Esophagus (tissue), 2 donors: ENCODE measurements around the gene SIGLEC7. TPM values are rescaled to one million over a fixed set of nuclear protein-coding genes. Genes with fewer than 3 reads are reported as not detected.
"Not testable (repeated sequence)": the region's sequence is repeated elsewhere in the genome, so short reads cannot be mapped to it uniquely, and the experiment has no call there.

Source experiments
- H3K27ac ChIP-seq, 2 donors: one replicate each; pipeline ENCODE4 v1.5.1; 2013; ENCODE audit warnings: low read depth in 2 of 2, mild to moderate bottlenecking in 2 of 2, inconsistent platforms in 1 of 2, low read length in 1 of 2, moderate library complexity in 1 of 2
- H3K27me3 ChIP-seq, 2 donors: one replicate each; pipeline ENCODE4 v1.6.1; 2013; ENCODE audit warnings: low read length in 2 of 2, control low read depth in 1 of 2, mild to moderate bottlenecking in 1 of 2; ENCODE audit not compliant: insufficient read depth in 2 of 2, control insufficient read depth in 1 of 2
- H3K36me3 ChIP-seq, 2 donors: one replicate each; pipeline ENCODE4 v1.6.1; 2013; ENCODE audit warnings: low read length in 1 of 2; ENCODE audit not compliant: control insufficient read depth in 2 of 2, insufficient read depth in 2 of 2
- H3K4me1 ChIP-seq, 2 donors: one replicate each; pipeline ENCODE4 v1.6.1; 2013; ENCODE audit warnings: low read length in 1 of 2; ENCODE audit not compliant: control insufficient read depth in 2 of 2, insufficient read depth in 2 of 2
- H3K4me3 ChIP-seq, 2 donors: one replicate each; pipeline ENCODE4 v1.5.1; 2013; ENCODE audit warnings: low read length in 2 of 2, mild to moderate bottlenecking in 2 of 2, low read depth in 1 of 2, moderate library complexity in 1 of 2
- H3K9me3 ChIP-seq, 2 donors: one replicate each; pipeline ENCODE4 v1.6.1; 2013; ENCODE audit warnings: mild to moderate bottlenecking in 2 of 2, low read depth in 1 of 2, low read length in 1 of 2, moderate library complexity in 1 of 2; ENCODE audit not compliant: control insufficient read depth in 2 of 2, insufficient read depth in 1 of 2
- WGBS, 2 donors: extraction: QIAGEN DNeasy Blood & Tissue Kit; methylation state at CpG; one replicate each; pipeline ENCODE4 v1.1.7; 2013; 5-methylcytosine and 5-hydroxymethylcytosine counted together
- polyA plus RNA-seq, 2 donors: library from polyadenylated mRNA; stranded (reverse); fragments of 200-250 nt; gene quantifications; one replicate each; pipeline ENCODE4 v1.2.3, GENCODE V29; 2013
- donor health status: healthy with polysubstance abuse.
- donor health status: Bipolar disorder and iron deficiency.

The SIGLEC7 gene
- polyA plus RNA-seq, 2 donors: 0.12 to 0.18 TPM

DNA sequence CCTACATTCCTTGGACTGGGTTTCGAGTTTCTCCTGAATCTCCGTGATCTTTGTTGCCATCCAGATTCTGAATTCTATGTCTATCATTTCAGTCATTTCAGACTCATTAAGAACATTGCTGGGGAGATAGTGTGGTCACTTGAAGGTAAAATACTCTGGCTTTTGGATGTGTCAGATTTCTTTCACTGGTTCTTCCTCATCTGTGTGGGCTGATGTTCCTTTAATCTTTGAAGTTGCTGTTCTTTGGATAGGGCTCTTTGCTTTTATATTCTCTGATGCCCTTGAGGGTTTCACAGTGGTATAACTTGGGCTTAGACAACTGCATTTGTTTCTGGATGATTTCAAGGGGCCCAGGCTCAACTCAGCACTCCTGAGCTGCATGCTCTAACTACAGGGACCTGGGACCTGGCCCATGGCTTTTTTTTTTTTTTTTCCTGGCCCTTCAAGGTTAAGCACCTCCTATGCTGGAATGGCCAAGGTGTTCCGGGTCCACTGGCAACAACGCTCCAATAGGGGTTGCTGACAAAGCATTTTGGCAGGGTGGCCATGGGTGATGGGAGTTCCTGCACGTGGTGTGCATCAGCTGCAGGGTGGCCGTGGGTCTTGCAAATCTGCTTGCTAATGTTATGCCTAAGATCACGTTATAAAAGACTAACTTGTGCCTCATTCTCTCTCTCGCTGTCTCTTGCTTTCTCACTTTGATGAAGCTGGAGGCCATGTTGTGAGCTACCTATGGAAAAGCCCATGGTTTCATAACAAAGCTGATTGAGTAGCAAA lies 5.9 kb upstream of the SIGLEC7 start:
- Histone ChIP-seq H3K27me3 (no peaks in the 10 kb centered on the region), H3K36me3 (no peaks in the 10 kb centered on the region), H3K4me1 (no peaks in the 10 kb centered on the region), H3K9me3 (no peaks in the 10 kb centered on the region), H3K27ac (no peak overlapping the region), H3K4me3 (no peak overlapping the region)
- WGBS, 2 donors: 78 to 83% methylated on average over 8 of the region's 8 CpGs

DNA sequence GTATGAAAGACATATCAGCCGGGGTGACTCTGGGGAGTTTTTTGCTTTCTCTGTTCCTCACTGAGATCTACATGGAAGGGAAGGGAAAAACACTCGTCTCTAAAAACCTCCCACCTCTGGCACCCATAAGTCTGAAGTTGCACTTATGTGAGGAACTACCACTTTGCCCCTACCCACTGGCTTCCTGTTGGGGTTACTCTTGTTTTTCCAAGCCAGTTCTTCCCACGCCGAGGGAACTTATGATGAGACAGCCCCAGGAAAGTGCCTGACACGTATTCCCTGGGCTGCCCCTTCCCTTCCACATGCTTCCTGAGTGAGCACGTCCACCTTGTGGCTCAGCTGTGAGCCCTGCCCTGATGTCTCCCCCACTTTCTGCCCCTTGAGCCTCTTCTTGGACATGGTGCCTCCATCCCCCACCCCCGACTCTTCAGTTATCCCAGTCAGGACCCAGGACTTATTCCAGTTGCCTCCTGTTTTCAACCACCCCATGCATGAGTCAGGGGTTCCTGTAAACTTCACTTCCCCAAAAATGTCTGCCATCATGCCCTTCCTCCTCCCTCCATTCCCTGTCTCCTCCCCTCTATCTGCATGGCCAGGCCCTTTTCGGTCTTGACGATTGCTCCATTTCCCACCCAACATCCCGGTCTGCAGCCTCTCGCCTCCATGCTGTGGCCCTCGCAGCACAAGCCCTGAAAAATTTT lies 5.1 kb upstream of the SIGLEC7 start:
- 65 to 69% methylated on average over 12 of the region's 12 CpGs for WGBS, 2 donors
- peak overlapping the region in 1 of 2 donors; percentile 29 for H3K27ac ChIP-seq
- no peaks in the 10 kb centered on the region for H3K9me3 ChIP-seq
- H3K27me3 ChIP-seq: no peaks in the 10 kb centered on the region
- H3K4me1 ChIP-seq: no peaks in the 10 kb centered on the region
- no peak overlapping the region for H3K4me3 ChIP-seq
- no peaks in the 10 kb centered on the region for H3K36me3 ChIP-seq

DNA sequence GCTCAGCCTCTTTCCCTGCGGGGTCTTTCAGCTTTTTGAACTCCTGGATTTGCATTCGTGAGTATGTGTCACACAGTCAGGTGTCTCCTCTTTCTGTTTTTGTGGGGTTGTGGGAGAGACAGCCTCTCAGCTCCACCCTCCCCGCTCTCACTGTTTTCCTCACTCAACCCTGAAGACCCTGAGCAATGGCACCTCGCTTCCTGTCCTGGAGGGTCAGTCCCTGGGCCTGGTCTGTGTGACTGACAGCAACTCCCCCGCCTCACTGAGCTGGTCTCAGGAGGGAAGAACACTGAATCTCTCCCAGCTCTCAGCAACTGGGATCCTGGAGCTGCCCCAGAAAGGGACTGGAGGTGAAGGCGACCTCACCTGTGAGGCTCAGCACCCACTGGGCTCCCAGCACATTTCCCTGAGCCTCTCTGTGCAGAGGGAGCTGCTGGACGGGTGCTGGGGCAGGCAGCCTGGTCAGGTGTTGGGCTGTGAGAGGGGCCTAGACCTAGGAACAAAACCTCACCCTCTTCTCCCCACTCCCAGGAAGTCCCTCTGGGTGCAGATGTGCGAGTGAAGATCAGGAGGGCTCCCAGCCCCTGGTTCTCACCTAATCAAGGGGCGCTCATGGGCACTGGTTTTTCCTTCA lies 4.2 kb upstream of the SIGLEC7 start:
- H3K36me3 ChIP-seq: no peaks in the 10 kb centered on the region
- H3K27me3 ChIP-seq: no peaks in the 10 kb centered on the region
- no peak overlapping the region for H3K27ac ChIP-seq
- WGBS, 2 donors: 69 to 79% methylated on average over 9 of the region's 9 CpGs
- no peaks in the 10 kb centered on the region for H3K4me1 ChIP-seq
- no peaks in the 10 kb centered on the region for H3K9me3 ChIP-seq
- no peak overlapping the region for H3K4me3 ChIP-seq

DNA sequence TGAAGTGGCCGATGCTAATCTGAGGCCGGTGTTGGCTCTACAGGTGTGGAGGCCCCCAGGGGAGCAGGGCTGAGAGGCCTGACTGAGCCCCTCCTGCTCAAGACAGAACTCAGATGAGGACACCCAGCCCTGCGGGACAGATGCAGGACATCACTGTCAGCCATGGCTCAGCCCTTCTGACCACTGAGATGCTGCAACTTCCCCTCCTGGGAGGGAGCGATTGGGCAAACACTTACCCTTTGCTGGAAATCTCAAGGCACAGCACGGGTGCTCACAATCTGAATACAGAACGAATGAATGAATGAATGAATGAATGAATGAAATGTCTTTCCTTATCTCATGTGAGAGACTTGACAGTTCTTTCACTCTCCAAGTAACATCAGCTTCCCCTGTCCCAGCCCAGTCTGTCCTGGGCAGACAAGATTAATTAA lies 3.5 kb upstream of the SIGLEC7 start:
- H3K27me3 ChIP-seq: no peaks in the 10 kb centered on the region
- no peak overlapping the region for H3K4me3 ChIP-seq
- H3K9me3 ChIP-seq: no peaks in the 10 kb centered on the region
- 58 to 65% methylated on average over 6 of the region's 6 CpGs for WGBS, 2 donors
- no peaks in the 10 kb centered on the region for H3K36me3 ChIP-seq
- no peaks in the 10 kb centered on the region for H3K4me1 ChIP-seq
- H3K27ac ChIP-seq: no peak overlapping the region

DNA sequence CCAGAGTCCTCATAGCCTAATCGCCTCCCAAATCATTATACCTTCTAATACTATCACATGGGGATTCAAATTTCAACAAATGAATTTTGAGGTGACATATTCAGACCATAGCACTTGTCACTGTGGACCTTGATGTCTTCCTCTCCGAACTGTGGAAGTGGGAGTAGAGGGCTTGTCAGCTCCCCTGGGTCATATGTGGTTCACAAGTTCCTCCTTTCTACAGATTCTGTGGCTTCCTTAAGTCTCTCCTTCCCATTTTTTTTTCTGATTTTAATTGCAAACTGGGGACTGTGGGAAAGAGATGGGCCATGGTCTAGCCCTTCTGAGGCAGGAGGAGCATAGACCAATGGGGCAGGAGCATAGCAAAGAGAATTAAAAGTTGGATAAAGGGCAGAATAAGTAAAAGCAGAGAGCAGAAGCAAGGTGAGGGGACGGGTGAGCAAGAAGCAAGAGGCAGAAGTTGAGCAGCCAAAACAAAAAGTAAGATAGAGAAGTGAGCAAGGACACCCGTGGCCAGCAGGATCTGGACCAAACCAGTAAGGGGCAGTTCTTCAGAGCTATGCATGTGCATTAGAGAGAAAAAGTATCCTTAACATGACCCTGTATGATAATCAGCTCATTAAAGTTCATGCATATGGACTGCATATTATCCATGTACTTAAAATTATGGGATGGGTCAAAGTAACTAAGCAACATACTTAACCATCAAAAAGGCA lies 2.6 kb upstream of the SIGLEC7 start:
- no peaks in the 10 kb centered on the region for H3K36me3 ChIP-seq
- H3K9me3 ChIP-seq: no peaks in the 10 kb centered on the region
- no peak overlapping the region for H3K27ac ChIP-seq
- no peak overlapping the region for H3K4me3 ChIP-seq
- no peaks in the 10 kb centered on the region for H3K27me3 ChIP-seq
- 63 to 71% methylated on average over 4 of the region's 4 CpGs for WGBS, 2 donors
- no peaks in the 10 kb centered on the region for H3K4me1 ChIP-seq

DNA sequence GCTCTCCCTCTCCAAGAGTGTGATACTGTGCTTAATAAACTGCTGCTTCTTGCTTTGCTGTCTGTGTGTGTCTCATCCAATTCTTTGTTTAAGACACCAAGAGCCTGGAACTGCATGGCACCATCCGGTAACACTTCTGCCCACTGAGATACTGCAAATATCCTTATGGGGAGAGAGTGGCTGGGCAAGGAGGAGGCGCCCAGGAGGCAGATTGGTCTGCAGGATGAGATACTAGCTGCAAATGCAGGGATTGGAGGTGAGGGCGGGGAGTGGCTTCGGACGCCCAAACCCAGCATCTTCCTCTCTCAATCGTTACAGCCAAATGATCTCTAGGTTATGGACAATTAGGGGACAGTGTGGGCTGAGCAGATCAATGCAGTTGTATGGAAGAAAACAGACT lies 1.7 kb upstream of the SIGLEC7 start:
- Histone ChIP-seq H3K27ac (no peak overlapping the region), H3K27me3 (no peaks in the 10 kb centered on the region), H3K4me3 (no peak overlapping the region), H3K9me3 (no peaks in the 10 kb centered on the region), H3K4me1 (no peaks in the 10 kb centered on the region), H3K36me3 (no peaks in the 10 kb centered on the region)
- 44 to 52% methylated on average over 6 of the region's 6 CpGs for WGBS, 2 donors

DNA sequence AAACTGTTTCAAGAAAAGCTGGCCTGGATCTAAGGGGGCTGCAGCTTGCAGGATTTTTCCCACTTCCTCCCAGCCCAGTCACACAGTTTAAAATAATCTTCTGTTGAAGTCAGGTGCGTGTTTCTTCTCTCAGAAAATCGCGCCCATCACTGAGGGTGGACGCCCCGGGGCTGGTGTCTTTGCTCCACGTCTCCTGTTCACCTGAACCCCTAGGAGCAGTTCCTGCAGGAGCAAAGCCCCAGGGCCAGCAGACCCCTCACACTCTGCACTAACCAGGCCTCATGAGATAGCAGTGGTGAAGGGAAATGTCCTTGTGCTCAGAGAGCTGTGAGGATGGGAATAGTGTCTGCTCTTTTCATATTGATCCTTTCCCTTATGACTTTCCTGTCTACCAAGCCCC lies 920 bp upstream of the SIGLEC7 start:
- Histone ChIP-seq H3K9me3 (no peaks in the 10 kb centered on the region), H3K27ac (no peak overlapping the region)

DNA sequence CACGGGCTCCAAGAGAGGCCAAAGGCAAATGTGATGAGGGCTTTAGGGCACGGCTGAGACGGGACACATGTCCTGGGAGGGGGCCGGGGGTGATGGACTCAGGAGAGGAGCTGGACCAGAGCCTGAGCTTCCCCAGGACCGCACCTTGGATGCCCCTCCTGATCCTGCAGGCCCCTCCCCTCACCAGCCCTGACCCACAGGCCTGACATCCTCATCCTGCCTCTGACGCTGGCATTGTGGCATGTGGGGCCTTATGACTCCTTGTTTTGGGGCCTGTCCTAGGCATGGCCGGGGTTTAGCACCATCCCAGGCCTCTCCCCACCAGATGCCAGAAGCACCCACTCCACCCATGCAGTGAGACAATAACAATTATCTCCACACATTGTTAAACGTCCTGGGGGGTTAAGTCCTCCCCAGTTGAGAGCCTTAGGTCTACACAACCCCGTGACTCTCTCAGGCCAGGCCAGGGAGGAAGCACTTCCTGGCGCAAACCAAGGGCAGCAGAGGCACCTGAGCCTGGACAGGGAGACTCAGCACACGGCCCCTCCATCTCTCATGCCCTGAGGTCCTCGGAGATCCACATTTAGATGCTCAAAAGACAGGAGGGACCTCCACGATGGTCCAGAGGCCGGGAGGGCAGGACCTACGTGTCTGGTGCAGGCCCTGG lies 841 bp downstream of the SIGLEC7 start:
- 64 to 73% methylated on average over 6 to 15 of the region's 15 CpGs for WGBS, 2 donors
- H3K36me3 ChIP-seq, H3K27me3 ChIP-seq, H3K4me3 ChIP-seq, H3K9me3 ChIP-seq, H3K4me1 ChIP-seq, H3K27ac ChIP-seq: not testable (repeated sequence)

More for the DNA sequence above, 920 bp upstream of the SIGLEC7 start:
- Histone ChIP-seq H3K27me3 (no peaks in the 10 kb centered on the region), H3K4me1 (no peaks in the 10 kb centered on the region), H3K4me3 (no peak overlapping the region), H3K36me3 (no peaks in the 10 kb centered on the region)
- WGBS, 2 donors: 79 to 80% methylated on average over 6 of the region's 6 CpGs

DNA sequence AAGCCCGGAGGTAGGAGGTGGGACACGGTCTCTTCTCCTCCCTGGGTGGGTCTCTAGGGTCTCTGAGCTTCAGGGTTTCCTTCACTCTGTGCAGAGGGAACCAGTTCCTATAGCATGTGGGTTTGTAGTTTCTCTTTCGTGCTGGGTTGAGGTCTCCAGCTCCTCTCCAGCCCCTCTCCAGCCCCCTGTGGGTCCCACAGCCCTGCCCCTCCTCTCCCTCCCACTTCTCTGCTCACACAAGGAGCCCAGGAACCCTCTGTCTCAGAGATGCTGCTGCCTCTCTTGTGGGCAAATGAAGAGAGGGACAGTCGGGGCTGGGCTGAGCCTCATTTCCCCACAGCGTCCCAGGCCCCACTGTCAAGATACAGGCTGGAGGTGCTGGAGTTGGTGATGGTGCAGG lies 1.4 kb downstream of the SIGLEC7 start:
- Histone ChIP-seq H3K36me3 (no peaks in the 10 kb centered on the region), H3K9me3 (no peaks in the 10 kb centered on the region), H3K4me3 (no peak overlapping the region), H3K4me1 (no peaks in the 10 kb centered on the region), H3K27ac (no peak overlapping the region), H3K27me3 (no peaks in the 10 kb centered on the region)
- WGBS, 2 donors: 75 to 87% methylated on average over 5 of the region's 5 CpGs
